HG03342 (cell line): ENCODE results near the gene TENM3.

ENCODE experiments used
- ATAC-seq: cut with Tn5 transposase; IDR thresholded peaks from one replicate; pipeline ENCODE4 v1.9.1; 2021; ENCODE audit warnings: mild to moderate bottlenecking, moderate library complexity; ENCODE audit not compliant: unreplicated experiment

Gene TENM3

DNA sequence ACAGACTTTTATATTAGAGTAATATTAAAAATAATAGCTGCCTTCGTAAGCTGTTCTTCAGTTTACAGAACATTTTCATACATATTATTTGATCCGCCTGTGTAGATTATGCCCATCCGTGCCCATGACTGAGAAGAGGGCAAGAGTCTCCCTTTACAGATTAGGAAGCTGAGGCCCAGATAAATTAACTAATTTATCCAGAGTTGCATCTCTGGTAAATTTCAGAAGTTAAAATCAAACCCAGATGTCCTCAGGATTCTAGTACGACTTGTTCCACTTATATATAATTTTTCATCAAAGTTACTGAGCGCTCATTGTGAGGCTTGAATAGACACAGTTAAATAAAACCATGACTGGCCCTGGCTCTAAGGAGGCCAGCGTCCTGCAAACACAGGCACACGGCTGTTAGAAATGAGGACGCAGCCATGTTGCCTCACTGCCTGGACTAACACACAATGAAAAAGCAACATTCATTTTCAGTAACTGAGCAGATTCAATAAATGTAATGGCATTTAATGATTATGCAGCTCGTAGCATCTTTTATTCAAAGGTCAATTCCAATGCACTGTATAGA, 148.0 kb downstream of the TENM3 start:
- no peak for ATAC-seq

DNA sequence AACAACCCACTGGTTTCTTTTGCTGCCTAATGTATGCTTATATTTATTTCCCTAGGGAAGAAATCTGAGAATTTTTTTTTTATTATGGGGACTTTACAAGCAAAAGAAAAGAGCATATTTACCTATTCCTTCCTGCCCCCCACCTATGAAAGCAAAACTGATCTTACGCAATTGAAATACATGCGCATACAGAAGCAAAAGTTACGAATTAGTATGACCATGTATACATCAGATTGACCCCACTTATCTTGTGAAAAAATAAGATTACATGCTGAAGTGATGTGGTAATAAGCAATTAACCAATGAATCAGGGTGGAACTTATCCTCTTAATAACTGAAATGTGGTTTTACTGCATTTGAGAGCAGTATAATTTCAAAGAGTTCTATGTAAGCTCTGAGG, 151.0 kb downstream of the TENM3 start:
- ATAC-seq: no peak

DNA sequence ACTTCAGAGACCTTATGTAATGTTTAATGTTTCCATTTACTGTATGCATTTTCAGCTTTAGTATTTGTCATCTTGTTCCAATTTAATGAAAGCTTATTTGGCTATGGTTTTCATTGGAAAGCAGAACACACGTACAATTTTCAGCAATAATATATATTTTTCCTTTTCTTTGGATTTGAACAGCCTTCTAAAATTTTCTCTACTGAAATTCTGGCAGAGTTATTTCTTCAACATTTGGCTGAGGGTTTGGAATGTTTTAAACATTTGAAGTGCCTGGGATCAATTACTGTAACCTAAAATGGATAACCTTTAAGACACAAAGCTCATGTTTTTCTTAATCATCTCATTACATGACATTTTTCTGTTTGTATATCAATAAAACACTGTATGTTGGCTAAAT, 156.9 kb downstream of the TENM3 start:
- ATAC-seq: no peak

DNA sequence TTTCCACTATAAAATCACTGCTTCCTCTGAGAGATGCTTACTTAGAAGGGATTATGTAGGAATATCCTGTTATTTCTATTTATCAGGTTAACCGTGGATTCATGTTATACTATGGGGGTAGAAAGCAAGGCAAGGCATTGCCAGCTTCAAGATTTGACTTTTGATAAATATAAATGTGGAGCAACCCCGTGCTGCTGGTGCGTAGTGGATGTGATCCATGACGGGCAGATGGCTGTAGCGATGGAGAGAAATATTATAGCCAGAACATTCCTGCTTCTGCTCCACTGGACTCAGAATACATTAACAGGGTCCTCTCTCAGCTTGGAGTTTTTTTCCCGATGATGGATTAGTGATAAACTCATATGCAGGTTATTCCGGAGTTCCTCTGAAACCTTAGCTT, 157.6 kb downstream of the TENM3 start:
- ATAC-seq: no peak

DNA sequence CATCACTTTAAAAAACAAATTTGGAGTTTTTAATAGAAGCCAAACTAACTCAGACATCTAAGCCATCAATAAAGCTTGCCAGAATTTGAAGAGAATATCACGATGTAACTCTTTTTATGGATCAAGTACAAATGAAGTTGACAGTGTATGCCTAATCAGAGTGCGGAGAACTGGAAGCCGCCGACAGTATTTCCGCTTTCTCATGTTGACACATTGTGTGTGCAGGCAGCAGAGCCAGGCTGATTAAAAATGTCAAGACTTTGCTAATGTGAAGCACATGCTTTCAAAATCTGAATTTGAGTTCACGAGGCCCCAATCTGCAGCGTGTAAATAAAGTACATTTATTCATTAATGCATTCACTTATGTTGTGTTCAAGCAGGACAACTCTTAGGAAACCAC, 161.2 kb downstream of the TENM3 start:
- no peak for ATAC-seq

DNA sequence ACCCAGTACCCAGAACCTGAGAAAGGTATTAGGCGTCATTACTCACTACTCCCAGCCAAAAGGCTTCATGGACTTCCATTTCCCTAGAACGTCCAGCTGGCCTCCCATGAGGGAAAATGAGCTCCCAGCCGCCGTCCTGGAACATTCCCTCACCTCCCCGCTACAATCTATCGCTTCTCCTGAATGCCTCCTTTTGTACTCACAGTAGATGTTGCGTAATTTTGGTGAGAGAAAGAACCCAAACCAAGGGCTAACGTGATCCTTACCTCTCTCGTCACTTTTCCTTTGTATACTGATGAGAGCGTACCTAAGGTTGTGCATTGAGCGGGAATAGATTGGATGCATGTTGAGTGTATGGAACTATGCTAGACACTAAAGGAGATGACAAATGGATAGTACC, 161.9 kb downstream of the TENM3 start:
- no peak for ATAC-seq

DNA sequence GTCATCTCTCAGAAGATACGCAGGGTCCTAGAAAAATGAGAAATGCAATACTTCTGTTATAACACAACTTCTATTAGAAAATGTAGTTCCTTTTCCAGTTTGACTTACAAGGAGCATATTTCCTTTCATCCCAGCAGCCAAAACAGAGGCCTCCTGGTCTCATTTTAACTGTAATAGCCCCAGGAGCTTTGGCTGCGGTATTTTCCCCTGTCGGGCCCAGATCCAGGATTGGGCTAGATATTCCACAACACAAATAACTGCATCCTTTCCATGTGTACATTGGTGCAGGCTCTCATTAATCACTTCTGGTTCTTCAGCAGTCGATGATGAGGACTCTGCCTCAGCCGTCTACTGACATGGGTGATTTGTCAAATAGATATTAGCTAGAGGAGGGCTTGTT, 166.1 kb downstream of the TENM3 start:
- no peak for ATAC-seq

DNA sequence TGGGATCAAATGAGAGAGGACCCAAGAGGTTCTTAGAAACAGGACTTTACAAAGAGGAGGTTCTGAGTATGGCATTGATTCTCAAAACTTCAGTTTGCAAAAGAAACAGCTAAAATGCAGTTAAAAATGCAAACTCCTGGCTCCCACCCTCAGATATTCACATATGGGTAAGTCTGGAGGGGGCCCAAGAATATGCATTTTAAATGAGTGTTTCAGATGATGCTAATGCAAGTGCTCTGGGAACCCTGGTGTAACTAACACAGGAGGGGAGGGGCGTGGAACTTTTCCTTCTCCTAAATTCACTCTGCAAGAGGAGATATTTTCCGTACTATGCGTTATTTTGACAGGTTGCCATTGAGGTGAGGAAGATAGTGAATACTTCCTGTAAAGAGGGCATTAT, 168.2 kb downstream of the TENM3 start:
- no peak for ATAC-seq

DNA sequence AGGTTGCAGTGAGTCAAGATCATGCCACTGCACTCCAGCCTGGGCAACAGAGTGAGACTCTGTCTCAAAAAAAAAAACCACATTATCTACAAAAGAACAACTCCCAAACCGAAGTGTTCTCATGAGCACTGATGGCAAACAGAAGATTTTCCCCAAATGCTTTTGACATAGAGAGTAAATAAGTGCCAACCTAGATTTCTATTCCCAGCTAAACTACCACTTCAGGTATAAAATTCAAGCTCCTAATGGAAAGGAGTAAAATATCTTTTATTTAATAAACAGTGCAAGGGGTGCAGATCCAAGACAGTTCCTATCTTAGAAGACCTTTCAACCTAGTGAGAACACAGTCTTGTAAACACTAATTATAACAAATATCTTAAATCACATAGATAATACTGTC, 170.3 kb downstream of the TENM3 start:
- ATAC-seq: no peak

DNA sequence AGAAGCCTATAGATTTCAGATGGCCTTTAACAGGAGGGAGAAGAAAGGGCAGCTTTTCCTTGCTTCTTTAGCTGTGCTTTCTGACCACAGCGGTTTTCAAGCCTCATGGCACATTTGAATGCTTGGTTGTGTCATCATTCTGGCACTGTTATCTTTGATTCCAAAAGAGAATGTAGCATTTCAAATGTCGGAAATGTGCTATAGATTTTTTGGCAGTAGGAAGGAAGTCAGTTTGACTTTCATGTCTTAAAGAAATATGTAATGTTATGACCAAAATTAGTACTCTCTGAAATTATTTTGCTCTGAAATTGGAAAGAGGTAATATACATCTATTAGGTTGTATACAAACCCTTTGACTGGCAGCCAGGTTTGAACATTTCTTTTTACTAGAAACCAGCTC, 171.9 kb downstream of the TENM3 start:
- no peak for ATAC-seq

DNA sequence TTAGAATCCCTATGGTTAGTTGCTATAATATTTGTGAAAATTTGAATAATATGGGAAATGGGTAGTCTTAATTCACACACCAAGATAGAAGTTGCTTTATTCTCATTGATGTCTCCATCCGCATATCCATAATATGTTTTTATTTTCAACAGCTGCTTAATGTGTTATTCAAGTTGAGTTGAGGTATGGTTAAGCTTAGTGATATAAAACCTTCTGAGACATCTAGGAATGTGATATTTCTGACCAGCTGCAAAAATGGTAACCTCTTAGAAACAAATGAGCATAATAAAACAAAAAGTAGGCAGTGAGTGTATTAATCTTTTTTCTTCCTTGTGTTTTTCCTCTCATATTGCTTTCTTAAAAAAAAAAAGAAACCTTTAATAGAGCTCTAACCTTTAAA, 172.9 kb downstream of the TENM3 start:
- ATAC-seq: no peak

DNA sequence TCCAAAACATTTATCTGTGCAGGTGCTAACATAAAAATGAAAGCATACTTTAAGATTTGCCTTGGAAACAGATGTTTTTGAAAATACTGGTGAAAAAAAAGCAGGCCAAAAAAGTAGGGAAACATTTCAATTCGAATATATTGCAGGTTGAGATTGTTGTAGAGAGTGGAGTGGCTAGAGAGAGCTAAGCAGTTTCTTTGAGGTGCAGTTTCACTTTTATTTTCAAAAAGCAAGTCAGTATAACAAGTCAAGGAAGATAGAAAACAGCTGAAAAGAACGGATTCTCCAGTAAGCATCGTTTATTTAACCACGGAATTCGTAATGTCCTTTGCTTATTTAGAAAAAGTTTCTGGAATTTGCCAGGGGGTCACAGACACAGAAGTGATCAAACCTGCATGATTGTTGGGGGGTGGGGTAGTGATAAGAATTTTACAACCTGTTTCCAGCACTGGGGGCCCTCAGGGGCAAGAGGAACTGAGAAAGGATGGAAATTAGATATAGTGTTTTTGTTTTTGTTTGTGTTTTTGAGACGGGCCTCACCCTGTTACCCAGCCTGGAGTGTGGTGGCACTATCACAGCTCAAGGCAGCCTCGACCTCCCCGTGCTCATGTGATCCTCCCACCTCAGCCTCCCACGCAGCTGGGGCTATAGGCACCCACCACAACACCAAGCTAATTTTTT, 175.0 kb downstream of the TENM3 start:
- ATAC-seq: no peak

DNA sequence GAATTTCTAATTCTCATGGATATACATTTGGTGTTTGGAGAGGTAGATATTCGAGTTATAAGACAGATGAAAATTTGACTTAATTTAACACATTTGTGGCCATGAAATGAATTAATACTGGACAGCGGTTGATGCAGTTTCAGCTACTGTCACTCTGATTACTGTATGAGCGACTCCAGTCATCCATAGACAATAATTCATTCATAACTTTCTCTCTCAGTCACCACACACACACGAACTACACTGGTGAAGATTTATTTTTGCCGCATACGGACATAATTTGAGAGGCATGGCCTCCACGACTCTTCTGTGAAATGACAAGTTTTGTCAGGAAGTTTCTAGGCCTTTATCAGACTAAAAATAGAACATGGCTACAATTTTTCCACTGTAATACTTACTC, 177.0 kb downstream of the TENM3 start:
- ATAC-seq: no peak

DNA sequence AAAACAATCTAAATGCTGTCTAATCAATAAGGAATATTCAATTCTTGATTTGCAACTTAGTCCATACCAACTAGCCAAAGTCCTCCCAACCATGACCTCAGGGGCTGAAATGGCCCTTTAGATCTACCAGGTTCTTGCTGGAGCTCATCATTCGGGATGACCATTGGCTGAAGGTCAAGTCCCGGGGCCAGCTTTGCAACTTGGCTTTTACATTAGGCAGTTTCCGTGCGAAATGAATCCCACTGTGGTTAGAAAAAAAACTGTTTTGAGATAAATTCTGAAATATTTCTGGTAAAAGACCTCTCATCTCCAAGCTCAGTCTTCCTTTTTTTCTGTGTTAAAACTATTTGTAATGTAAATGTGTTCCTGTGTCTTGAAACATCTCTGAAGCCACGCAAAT, 178.6 kb downstream of the TENM3 start:
- no peak for ATAC-seq

DNA sequence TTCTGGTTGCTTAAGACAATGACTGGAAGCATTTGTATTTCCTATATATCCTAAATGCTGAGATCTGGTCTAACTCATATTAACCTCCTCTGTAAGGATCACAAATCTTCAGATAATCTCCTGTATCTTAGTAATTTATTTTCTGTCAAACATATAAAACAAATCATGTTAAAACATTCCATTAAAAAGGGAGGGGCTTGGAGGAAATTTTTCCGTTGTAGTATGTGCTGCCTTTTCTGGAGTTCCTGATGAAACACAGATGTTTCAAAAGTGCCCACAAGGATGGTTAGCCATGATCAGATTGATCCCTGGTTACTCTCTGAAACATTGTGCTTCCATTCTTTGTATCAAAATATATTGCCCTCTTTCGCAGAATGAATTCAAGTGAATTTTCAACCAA, 182.1 kb downstream of the TENM3 start:
- ATAC-seq: no peak

DNA sequence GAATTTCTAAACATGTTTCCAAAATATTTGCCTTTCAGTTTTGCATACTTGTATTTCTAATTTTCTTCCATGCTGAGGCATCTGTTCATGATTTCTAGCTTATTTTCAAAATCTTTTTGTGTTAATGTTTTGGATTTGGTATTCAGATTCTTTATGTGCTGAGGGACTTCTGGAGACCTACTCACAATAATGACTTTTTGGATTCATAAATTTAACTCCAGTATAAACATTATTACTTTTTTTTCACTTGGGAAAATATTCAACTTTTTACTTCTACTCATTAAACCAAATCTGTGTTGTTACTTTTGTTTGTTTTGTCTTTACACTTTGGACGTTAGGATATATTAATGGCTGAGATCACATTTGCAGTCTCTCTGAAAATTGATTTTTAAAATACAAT, 183.7 kb downstream of the TENM3 start:
- ATAC-seq: no peak

DNA sequence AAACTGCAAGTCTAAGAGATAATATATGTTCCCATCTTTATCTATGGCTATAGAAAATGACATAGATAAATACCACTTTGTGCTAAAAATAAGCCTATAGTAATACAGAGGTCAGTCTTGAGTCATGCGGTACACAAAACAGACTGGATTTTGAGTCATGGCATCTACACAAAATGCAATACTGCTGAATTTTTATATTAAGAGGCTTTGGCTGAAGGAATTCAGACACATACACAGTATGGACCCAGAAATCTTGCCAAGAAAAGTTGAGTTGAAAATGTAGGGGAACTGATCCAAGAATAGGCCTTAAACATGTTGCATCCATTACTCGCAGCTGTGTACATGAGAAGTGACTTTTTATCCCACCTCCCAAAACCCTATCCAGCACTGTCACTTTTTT, 184.4 kb downstream of the TENM3 start:
- ATAC-seq: no peak

DNA sequence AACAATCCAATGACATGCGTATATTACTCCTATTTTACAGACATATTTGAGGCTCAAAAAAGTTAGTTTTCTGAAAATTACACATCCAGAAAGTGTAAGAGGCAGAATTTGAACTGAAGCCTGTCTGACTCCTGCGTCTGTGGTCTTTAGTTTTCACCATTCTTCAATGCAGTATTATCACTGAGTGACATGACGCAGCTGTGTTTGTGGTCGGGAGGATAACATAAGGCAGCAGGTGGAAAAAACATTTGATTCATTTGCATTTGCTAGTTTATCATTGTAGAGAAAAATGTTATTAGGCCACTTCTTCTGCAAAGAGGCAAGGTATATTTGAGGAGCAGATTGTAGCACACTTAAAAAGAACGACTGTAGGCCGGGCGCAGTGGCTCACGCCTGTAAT, 186.7 kb downstream of the TENM3 start:
- ATAC-seq: no peak

DNA sequence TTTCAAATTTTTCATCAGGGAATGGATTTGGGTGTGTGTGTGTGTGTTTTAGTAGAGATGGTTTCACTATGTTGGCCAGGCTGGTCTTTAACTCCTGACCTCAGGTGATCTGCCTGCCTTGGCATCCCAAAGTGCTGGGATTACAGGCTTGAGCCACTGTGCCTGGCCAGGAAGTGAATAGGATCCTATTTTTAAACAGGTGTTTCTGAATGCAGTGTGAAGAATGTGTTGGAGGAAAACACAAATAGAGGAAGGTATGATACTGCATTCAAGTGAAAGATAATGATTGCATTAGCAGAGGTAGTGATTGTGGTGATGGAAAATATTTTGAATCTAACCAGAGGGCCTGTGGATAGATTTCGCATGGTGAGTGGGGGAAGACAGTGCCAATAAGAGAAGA, 189.6 kb downstream of the TENM3 start:
- ATAC-seq: no peak

DNA sequence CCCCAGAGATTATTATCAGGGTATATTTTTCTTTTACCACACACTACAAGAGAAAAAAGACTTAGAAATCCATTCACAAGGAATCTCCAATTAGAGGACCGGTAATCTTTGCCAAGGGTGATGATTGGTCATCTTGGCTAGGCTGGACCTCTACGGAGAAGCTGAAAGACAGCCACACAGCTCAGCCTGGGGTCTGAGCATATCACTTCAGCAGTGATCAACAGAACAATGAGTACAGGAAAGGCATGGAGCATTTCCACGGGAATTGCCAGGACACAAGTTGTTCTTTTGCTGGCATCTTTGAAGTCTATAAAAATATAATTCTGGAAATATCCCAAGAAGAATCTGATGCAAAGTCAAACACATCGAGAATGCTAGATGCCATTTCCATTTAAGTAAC, 191.5 kb downstream of the TENM3 start:
- ATAC-seq: no peak

DNA sequence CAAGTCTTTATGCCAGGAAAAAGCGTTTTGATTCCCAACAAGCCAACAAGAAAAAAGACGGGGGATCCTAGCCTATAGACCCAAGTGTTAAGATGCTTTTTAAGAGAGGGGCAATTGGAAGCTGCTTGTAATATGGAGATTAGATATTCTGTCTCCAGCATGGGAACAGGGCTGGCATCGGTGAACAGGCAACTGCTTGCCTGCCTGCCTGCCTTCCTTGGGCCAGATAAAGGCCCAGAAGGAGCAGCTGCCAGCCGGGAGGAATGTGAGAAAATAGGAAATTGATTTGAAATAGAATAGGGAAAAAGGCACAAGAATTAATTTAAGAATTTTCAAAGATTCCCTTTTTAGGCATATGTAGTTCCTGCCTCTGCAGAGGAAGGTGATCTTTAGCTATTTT, 192.2 kb downstream of the TENM3 start:
- no peak for ATAC-seq

DNA sequence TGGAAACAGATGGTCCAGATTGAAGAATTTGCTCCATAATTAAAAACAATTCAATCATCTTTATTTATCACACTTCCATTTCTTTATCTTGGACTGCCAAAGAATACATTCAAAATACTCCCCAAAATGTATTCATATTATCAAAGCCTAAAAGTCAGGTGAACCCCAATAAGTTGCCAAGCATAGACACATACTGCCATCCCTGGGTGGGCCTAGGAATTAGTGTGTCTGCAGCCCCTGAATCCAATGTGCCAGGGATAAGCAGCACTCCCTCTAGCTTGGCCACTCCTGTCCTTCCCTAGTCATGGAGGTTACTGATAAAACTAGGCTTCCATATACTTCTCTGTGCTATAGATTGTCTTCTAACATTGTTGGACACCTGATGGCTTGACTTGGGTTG, 199.9 kb downstream of the TENM3 start:
- ATAC-seq: no peak

DNA sequence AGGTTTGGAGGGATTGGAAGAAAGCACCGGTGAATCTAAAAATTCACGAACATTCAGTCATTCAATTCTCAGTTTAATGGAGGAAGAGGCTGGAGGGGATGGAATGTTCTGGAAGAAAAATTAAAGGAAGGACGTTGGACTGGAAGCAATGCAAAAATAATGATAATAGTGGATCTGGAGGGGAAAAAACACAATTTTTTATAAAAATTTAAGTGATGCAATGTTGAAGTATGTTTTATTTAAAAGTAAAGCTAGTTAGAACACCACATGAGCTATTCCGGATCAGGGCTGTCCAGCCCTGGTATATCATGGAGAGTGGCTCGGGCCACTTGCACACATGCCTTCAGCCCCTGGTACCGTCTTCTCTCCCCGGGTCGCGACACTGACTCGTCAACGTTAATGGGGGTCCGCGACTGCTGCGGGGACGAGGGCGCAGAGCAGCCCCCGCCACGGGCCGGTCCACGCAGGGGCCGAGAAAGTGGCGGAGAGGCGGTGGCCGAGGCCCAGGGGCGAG, 204.6 kb downstream of the TENM3 start:
- no peak for ATAC-seq
